HepG2 (cell line): ENCODE results near the gene DCUN1D3. TPM values are rescaled to one million over a fixed set of nuclear protein-coding genes. Genes with fewer than 3 reads are reported as not detected.

Experiments used
- ATAD3A ChIP-seq: sonication (generic); formaldehyde crosslinking; IDR thresholded peaks from 2 replicates; pipeline ENCODE4 v1.4.0; 2020; ENCODE audit warnings: missing genetic modification reagents
- CEBPZ ChIP-seq: IDR thresholded peaks from 2 replicates; pipeline ENCODE4 v1.6.1; 2012; ENCODE audit warnings: low read length, improper control_type of control experiment
- ISX ChIP-seq: sonication (generic); formaldehyde crosslinking; conservative IDR thresholded peaks from 2 replicates; pipeline ENCODE4 v1.5.0; 2020; ENCODE audit warnings: missing genetic modification reagents
- REL ChIP-seq: sonication (generic); formaldehyde crosslinking; conservative IDR thresholded peaks from 2 replicates; pipeline ENCODE4 v1.8.0; 2022; ENCODE audit warnings: mild to moderate bottlenecking, missing genetic modification reagents, moderate library complexity
- SAP130 ChIP-seq: IDR thresholded peaks from 2 replicates; pipeline ENCODE4 v1.6.1; 2016; ENCODE audit warnings: low read depth
- SMAD9 ChIP-seq: sonication (generic); formaldehyde crosslinking; IDR thresholded peaks from 2 replicates; pipeline ENCODE4 v1.5.1; 2020; ENCODE audit warnings: mild to moderate bottlenecking, missing genetic modification reagents
- ZBTB34 ChIP-seq: sonication (generic); formaldehyde crosslinking; IDR thresholded peaks from 2 replicates; pipeline ENCODE4 v1.8.0; 2022; ENCODE audit warnings: mild to moderate bottlenecking, missing genetic modification reagents
- ZMYM2 ChIP-seq: sonication (generic); formaldehyde crosslinking; IDR thresholded peaks from 2 replicates; pipeline ENCODE4 v1.8.0; 2022; ENCODE audit warnings: mild to moderate bottlenecking, missing genetic modification reagents
- ZNF460 ChIP-seq: sonication (generic); formaldehyde crosslinking; IDR thresholded peaks from 2 replicates; pipeline ENCODE4 v1.5.1; 2020; ENCODE audit warnings: missing genetic modification reagents, mild to moderate bottlenecking, borderline replicate concordance
- ZNF772 ChIP-seq: sonication (generic); formaldehyde crosslinking; IDR thresholded peaks from 2 replicates; pipeline ENCODE4 v1.5.0; 2020; ENCODE audit warnings: mild to moderate bottlenecking, missing genetic modification reagents
- ZNF83 ChIP-seq: sonication (generic); formaldehyde crosslinking; IDR thresholded peaks from 2 replicates; pipeline ENCODE4 v1.4.0; 2020; ENCODE audit warnings: missing genetic modification reagents, mild to moderate bottlenecking, borderline replicate concordance
- ZSCAN12 ChIP-seq: sonication (generic); formaldehyde crosslinking; IDR thresholded peaks from 2 replicates; pipeline ENCODE4 v1.9.0; 2021; ENCODE audit warnings: mild to moderate bottlenecking, missing genetic modification reagents
- ZSCAN9 ChIP-seq: IDR thresholded peaks from 2 replicates; pipeline ENCODE4 v1.6.1; 2016; ENCODE audit warnings: borderline replicate concordance
- polyA plus RNA-seq, 8 experiments: library from polyadenylated mRNA; depleted of rRNA in 3 of 8; stranded (reverse) in 7 of 8; unstranded in 1 of 8; fragments of >200 nt; fragmentation: Illumina TruSeq in 4 of 8; extraction: Trizol in 4 of 8; gene quantifications; 2 replicates each; pipeline versions ENCODE4 v1.2.1 to v1.2.3, GENCODE V29; 2011 to 2016; ENCODE audit warnings: low read depth in 4 of 8, missing spikeins in 1 of 8, mixed read lengths in 1 of 8; ENCODE audit not compliant: insufficient read depth in 1 of 8
- total RNA-seq, 5 experiments: library from RNA; depleted of rRNA; stranded (reverse); fragments of >200 nt; fragmentation: Illumina TruSeq; extraction: Trizol; gene quantifications; 2 replicates each; pipeline ENCODE4 v1.2.3, GENCODE V29; 2016; ENCODE audit warnings: low read depth in 1 of 5
- TF ChIP-seq, protein P1 (sequence below): sonication (generic); formaldehyde crosslinking; IDR thresholded peaks from 2 replicates; pipeline ENCODE4 v1.5.0; 2020; ENCODE audit warnings: missing genetic modification reagents
- TF ChIP-seq, protein P2 (sequence below): sonication (generic); formaldehyde crosslinking; IDR thresholded peaks from 2 replicates; pipeline ENCODE4 v1.4.0; 2020; ENCODE audit warnings: missing genetic modification reagents, borderline replicate concordance
- TF ChIP-seq, protein P3 (sequence below): IDR thresholded peaks from 2 replicates; pipeline ENCODE4 v1.6.1; 2016; ENCODE audit warnings: mild to moderate bottlenecking

Gene DCUN1D3
- total and polyA plus RNA-seq, 2 of the 13 experiments (the other 11 are each of a cell fraction or from before 2014, with no cell fraction given), result 5.0 to 19.3 TPM

DNA sequence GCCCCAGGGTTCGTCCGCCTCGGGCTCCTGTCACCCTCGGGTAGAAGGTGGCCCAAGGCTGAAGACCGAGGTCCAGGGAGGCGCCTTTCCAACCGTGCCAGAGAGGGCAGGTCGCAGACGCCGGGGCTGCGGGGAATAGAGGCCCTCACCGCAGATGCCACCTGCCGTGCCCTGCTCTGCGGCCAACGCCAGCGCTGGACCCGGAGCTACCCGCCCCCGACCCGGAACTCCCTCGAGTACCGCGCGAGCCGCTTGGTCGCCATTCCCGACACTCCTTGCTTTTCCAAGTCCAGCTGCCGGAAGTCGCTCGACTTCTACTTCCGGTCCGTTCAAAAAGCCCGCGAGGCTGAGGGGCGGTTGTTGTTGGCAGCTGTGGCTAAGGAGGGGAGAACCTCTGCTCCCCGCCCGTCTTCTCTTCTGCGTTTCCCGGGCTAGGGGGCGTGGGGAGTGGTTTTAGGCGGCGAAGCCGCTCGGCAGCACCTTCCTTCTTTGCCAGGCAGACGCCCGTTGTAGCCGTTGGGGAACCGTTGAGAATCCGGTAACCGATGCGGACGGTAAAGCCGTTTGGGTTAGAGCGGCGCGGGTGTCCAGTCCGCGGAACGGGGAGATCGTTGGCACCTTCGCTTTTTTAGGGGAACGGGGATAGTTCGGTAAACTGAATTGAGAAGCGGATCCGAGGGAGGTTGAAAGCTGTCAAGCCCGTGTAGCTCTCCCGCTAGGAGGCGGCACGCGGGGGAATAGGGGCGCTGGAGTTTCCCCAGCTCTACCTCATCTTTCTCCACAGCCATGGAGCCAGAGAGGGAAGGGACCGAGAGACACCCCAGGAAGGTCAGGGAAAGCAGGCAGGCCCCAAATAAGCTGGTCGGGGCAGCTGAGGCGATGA lies 93.7 kb downstream of the DCUN1D3 start, which contains the start of the genes ERI2 and REXO5 (continued):
- TF ChIP-seq CEBPZ (no peak), ZNF83 (CRISPR knock-in tag) (peak; percentile 96), SAP130 (CRISPR knock-in tag) (peak; percentile 99), ZSCAN9 (CRISPR knock-in tag) (peak; percentile 93), ATAD3A (CRISPR knock-in tag) (0 out of 2 replicates have a peak, but pooled peaks have one; percentile 77), ISX (CRISPR knock-in tag) (no peak; the same call in 1 of the 2 replicates), ZNF772 (peak; percentile 98), SMAD9 (CRISPR knock-in tag) (no peak; the same call in 1 of the 2 replicates), ZBTB34 (CRISPR knock-in tag) (peak; percentile 97), ZNF460 (peak; percentile 80; the same call in 1 of the 2 replicates), ZMYM2 (CRISPR knock-in tag) (no peak), REL (CRISPR knock-in tag) (peak; percentile 99), ZSCAN12 (CRISPR knock-in tag) (peak; percentile 79; the same call in 1 of the 2 replicates)
- TF ChIP-seq, protein P1, sequence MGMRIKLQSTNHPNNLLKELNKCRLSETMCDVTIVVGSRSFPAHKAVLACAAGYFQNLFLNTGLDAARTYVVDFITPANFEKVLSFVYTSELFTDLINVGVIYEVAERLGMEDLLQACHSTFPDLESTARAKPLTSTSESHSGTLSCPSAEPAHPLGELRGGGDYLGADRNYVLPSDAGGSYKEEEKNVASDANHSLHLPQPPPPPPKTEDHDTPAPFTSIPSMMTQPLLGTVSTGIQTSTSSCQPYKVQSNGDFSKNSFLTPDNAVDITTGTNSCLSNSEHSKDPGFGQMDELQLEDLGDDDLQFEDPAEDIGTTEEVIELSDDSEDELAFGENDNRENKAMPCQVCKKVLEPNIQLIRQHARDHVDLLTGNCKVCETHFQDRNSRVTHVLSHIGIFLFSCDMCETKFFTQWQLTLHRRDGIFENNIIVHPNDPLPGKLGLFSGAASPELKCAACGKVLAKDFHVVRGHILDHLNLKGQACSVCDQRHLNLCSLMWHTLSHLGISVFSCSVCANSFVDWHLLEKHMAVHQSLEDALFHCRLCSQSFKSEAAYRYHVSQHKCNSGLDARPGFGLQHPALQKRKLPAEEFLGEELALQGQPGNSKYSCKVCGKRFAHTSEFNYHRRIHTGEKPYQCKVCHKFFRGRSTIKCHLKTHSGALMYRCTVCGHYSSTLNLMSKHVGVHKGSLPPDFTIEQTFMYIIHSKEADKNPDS (CRISPR knock-in tag), result peak; percentile 88
- TF ChIP-seq, protein P2, sequence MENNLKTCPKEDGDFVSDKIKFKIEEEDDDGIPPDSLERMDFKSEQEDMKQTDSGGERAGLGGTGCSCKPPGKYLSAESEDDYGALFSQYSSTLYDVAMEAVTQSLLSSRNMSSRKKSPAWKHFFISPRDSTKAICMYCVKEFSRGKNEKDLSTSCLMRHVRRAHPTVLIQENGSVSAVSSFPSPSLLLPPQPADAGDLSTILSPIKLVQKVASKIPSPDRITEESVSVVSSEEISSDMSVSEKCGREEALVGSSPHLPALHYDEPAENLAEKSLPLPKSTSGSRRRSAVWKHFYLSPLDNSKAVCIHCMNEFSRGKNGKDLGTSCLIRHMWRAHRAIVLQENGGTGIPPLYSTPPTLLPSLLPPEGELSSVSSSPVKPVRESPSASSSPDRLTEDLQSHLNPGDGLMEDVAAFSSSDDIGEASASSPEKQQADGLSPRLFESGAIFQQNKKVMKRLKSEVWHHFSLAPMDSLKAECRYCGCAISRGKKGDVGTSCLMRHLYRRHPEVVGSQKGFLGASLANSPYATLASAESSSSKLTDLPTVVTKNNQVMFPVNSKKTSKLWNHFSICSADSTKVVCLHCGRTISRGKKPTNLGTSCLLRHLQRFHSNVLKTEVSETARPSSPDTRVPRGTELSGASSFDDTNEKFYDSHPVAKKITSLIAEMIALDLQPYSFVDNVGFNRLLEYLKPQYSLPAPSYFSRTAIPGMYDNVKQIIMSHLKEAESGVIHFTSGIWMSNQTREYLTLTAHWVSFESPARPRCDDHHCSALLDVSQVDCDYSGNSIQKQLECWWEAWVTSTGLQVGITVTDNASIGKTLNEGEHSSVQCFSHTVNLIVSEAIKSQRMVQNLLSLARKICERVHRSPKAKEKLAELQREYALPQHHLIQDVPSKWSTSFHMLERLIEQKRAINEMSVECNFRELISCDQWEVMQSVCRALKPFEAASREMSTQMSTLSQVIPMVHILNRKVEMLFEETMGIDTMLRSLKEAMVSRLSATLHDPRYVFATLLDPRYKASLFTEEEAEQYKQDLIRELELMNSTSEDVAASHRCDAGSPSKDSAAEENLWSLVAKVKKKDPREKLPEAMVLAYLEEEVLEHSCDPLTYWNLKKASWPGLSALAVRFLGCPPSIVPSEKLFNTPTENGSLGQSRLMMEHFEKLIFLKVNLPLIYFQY, result peak; percentile 81; the same call in 1 of the 2 replicates
- TF ChIP-seq, protein P3, sequence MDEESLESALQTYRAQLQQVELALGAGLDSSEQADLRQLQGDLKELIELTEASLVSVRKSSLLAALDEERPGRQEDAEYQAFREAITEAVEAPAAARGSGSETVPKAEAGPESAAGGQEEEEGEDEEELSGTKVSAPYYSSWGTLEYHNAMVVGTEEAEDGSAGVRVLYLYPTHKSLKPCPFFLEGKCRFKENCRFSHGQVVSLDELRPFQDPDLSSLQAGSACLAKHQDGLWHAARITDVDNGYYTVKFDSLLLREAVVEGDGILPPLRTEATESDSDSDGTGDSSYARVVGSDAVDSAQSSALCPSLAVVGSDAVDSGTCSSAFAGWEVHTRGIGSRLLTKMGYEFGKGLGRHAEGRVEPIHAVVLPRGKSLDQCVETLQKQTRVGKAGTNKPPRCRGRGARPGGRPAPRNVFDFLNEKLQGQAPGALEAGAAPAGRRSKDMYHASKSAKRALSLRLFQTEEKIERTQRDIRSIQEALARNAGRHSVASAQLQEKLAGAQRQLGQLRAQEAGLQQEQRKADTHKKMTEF, result peak; percentile 99
